HepG2 (cell line): Measurements from ENCODE around the gene ELP4. TPM values are rescaled to one million over a fixed set of nuclear protein-coding genes. Genes with fewer than 3 reads are reported as not detected.

Source experiments
- DMTF1 ChIP-seq: sonication (generic); formaldehyde crosslinking; IDR thresholded peaks from 2 replicates; pipeline ENCODE4 v1.4.0; 2020; ENCODE audit warnings: mild to moderate bottlenecking, missing genetic modification reagents
- FIP1L1 ChIP-seq: fragments of 200-400 bp; formaldehyde crosslinking; IDR thresholded peaks from 2 replicates; pipeline ENCODE4 v1.6.1; 2018; ENCODE audit warnings: low read depth, mild to moderate bottlenecking, low read length, moderate library complexity, borderline replicate concordance; ENCODE audit not compliant: insufficient read depth
- HHEX ChIP-seq: IDR thresholded peaks from 2 replicates; pipeline ENCODE4 v1.6.1; 2016; ENCODE audit warnings: control low read depth
- HOXA7 ChIP-seq: sonication (generic); formaldehyde crosslinking; IDR thresholded peaks from 2 replicates; pipeline ENCODE4 v1.8.1; 2022; ENCODE audit warnings: mild to moderate bottlenecking, missing genetic modification reagents, moderate library complexity
- JDP2 ChIP-seq: sonication (generic); formaldehyde crosslinking; IDR thresholded peaks from 2 replicates; pipeline ENCODE4 v1.8.1; 2022; ENCODE audit warnings: missing genetic modification reagents, borderline replicate concordance
- MBD4 ChIP-seq: IDR thresholded peaks from 2 replicates; pipeline ENCODE4 v1.6.1; 2012; ENCODE audit warnings: low read length, inconsistent platforms, borderline replicate concordance
- NFATC3 ChIP-seq: sonication (generic); formaldehyde crosslinking; IDR thresholded peaks from 2 replicates; pipeline ENCODE4 v1.5.1; 2020; ENCODE audit warnings: mild to moderate bottlenecking, missing genetic modification reagents
- RNF2 ChIP-seq: fragments of 450-650 bp; conservative IDR thresholded peaks from 2 replicates; pipeline ENCODE4 v1.6.1; 2016; ENCODE audit warnings: low read depth
- SRSF4 ChIP-seq: fragments of 200-400 bp; formaldehyde crosslinking; IDR thresholded peaks from one replicate; pipeline ENCODE4 v1.6.1; 2018; ENCODE audit warnings: mild to moderate bottlenecking, low read depth, low read length, moderate library complexity; ENCODE audit not compliant: poor library complexity, severe bottlenecking
- TIGD3 ChIP-seq: sonication (generic); formaldehyde crosslinking; IDR thresholded peaks from 2 replicates; pipeline ENCODE4 v1.5.1; 2020; ENCODE audit warnings: mild to moderate bottlenecking, missing genetic modification reagents, borderline replicate concordance
- U2AF1 ChIP-seq: fragments of 200-400 bp; formaldehyde crosslinking; optimal IDR thresholded peaks from 2 replicates; pipeline ENCODE3; 2017; ENCODE audit warnings: mild to moderate bottlenecking, low read depth, low read length
- ZBED4 ChIP-seq: sonication (generic); formaldehyde crosslinking; IDR thresholded peaks from 2 replicates; pipeline ENCODE4 v1.4.0; 2020; ENCODE audit warnings: missing genetic modification reagents, borderline replicate concordance
- ZFP82 ChIP-seq: sonication (generic); formaldehyde crosslinking; IDR thresholded peaks from 2 replicates; pipeline ENCODE4 v1.5.1; 2020; ENCODE audit warnings: mild to moderate bottlenecking, missing genetic modification reagents, borderline replicate concordance
- ZNF7 ChIP-seq: IDR thresholded peaks from 2 replicates; pipeline ENCODE4 v1.6.1; 2016; ENCODE audit warnings: missing biosample characterization, missing genetic modification reagents
- ZNF724P ChIP-seq: sonication (generic); formaldehyde crosslinking; IDR thresholded peaks from 2 replicates; pipeline ENCODE4 v1.8.0; 2022; ENCODE audit warnings: missing genetic modification reagents, borderline replicate concordance
- polyA plus RNA-seq, 8 experiments: library from polyadenylated mRNA; depleted of rRNA in 3 of 8; stranded (reverse) in 7 of 8; unstranded in 1 of 8; fragments of >200 nt; fragmentation: Illumina TruSeq in 4 of 8; extraction: Trizol in 4 of 8; gene quantifications; 2 replicates each; pipeline versions ENCODE4 v1.2.1 to v1.2.3, GENCODE V29; 2011 to 2016; ENCODE audit warnings: low read depth in 4 of 8, missing spikeins in 1 of 8, mixed read lengths in 1 of 8; ENCODE audit not compliant: insufficient read depth in 1 of 8
- total RNA-seq, 5 experiments: library from RNA; depleted of rRNA; stranded (reverse); fragments of >200 nt; fragmentation: Illumina TruSeq; extraction: Trizol; gene quantifications; 2 replicates each; pipeline ENCODE4 v1.2.3, GENCODE V29; 2016; ENCODE audit warnings: low read depth in 1 of 5

Gene ELP4
- total and polyA plus RNA-seq, 2 of the 13 experiments (the other 11 are each of a cell fraction or from before 2014, with no cell fraction given), result 12.8 to 19.1 TPM

- TF ChIP-seq RNF2, result 0 out of 2 replicates have a peak, but pooled peaks have one; percentile 29
- no peak for TF ChIP-seq FIP1L1
- no peak for TF ChIP-seq SRSF4
- no peak for TF ChIP-seq HHEX (CRISPR knock-in tag)
- TF ChIP-seq MBD4, result no peak
- no peak for TF ChIP-seq JDP2 (CRISPR knock-in tag)
- no peak for TF ChIP-seq DMTF1 (CRISPR knock-in tag)
- no peak for TF ChIP-seq ZFP82 (CRISPR knock-in tag)
- no peak for TF ChIP-seq TIGD3
- no peak for TF ChIP-seq ZNF724P
- TF ChIP-seq U2AF1, result no peak
- TF ChIP-seq ZNF7 (CRISPR knock-in tag), result no peak
- TF ChIP-seq NFATC3 (CRISPR knock-in tag), result no peak
- no peak for TF ChIP-seq ZBED4
- TF ChIP-seq HOXA7 (CRISPR knock-in tag), result no peak
Observed at GRCh38 chr11:31809857-31810778, 300.6 kb downstream of the ELP4 start (continued).
